PC-9 (cell line): ENCODE measurements around the gene GIT1. TPM values are rescaled to one million over a fixed set of nuclear protein-coding genes. Genes with fewer than 3 reads are reported as not detected.

ENCODE experiments used
- BruUV-seq: library from RNA; stranded (reverse); fragments of 400-500 nt; replicated peaks from 2 replicates; lab custom pipeline; 2021; lab: Mats Ljungman, UMichigan
- CTCF ChIA-PET: fragments of 300-600 bp; sonication (Branson Sonifier 250); formaldehyde crosslinking; loops from one replicate; lab custom pipeline; 2022; ENCODE audit warnings: antibody characterized with exemption; lab: Charles Lee
- POLR2A ChIA-PET: fragments of 300-600 bp; sonication (Branson Sonifier 250); formaldehyde crosslinking; loops from one replicate; lab custom pipeline; 2022; ENCODE audit warnings: antibody characterized with exemption; ENCODE audit not compliant: unreplicated experiment; lab: Charles Lee
- DNase-seq, 2 experiments: peaks; one replicate each; pipeline versions ENCODE4 v3.0.0 to v3.0.0-alpha.2; 2015 to 2022; ENCODE audit warnings: mixed read lengths in 1 of 2
- H2AFZ ChIP-seq: fragments of 200-600 bp; sonication (generic); 2 replicates; pipeline ENCODE4 v1.8.1; 2017; ENCODE audit warnings: antibody characterized with exemption
- H3F3A ChIP-seq: fragments of 200-600 bp; sonication (generic); 2 replicates; pipeline ENCODE4 v1.8.1; 2017; ENCODE audit warnings: antibody characterized with exemption, mild to moderate bottlenecking, low read depth; ENCODE audit not compliant: insufficient read depth
- H3K27ac ChIP-seq: fragments of 200-600 bp; sonication (generic); 2 replicates; pipeline ENCODE4 v1.6.1; 2016; ENCODE audit warnings: mixed run types
- H3K27me3 ChIP-seq: fragments of 200-600 bp; sonication (generic); 2 replicates; pipeline ENCODE4 v1.6.1; 2016; ENCODE audit warnings: low read depth, mixed run types; ENCODE audit not compliant: insufficient read depth
- H3K36me3 ChIP-seq: fragments of 200-600 bp; sonication (generic); 2 replicates; pipeline ENCODE4 v1.6.1; 2016; ENCODE audit warnings: low read depth, mixed run types
- H3K4me1 ChIP-seq: fragments of 200-600 bp; sonication (generic); replicated peaks from 2 replicates; pipeline ENCODE4 v1.6.1; 2016; ENCODE audit warnings: mixed run types; ENCODE audit not compliant: insufficient read depth
- H3K4me2 ChIP-seq: fragments of 200-600 bp; sonication (generic); 2 replicates; pipeline ENCODE4 v1.6.1; 2017; ENCODE audit warnings: mixed run types
- H3K4me3 ChIP-seq: fragments of 200-600 bp; sonication (generic); 2 replicates; pipeline ENCODE4 v1.6.1; 2016; ENCODE audit warnings: mixed run types
- H3K79me2 ChIP-seq: fragments of 200-600 bp; sonication (generic); 2 replicates; pipeline ENCODE4 v1.6.1; 2017; ENCODE audit warnings: low read depth, mixed run types
- H3K9me2 ChIP-seq: fragments of 200-600 bp; sonication (generic); 2 replicates; pipeline ENCODE4 v1.8.1; 2017; ENCODE audit warnings: mild to moderate bottlenecking; ENCODE audit not compliant: insufficient read depth
- H3K9me3 ChIP-seq: fragments of 200-600 bp; sonication (generic); 2 replicates; pipeline ENCODE4 v1.8.1; 2016; ENCODE audit warnings: low read depth; ENCODE audit not compliant: insufficient read depth
- H4K20me1 ChIP-seq: fragments of 200-600 bp; sonication (generic); 2 replicates; pipeline ENCODE4 v1.8.1; 2017; ENCODE audit not compliant: insufficient read depth
- EZH2 ChIP-seq: fragments of 200-600 bp; sonication (generic); IDR thresholded peaks from 2 replicates; pipeline ENCODE4 v1.8.0; 2017; ENCODE audit warnings: antibody characterized with exemption, low read depth
- intact Hi-C: fragments of 100-400 bp; cut with micrococcal nuclease; formaldehyde crosslinking; loops from one replicate; pipeline ENCODE4 v1.10.0; 2022; ENCODE audit not compliant: unreplicated experiment
- total RNA-seq: library from RNA; stranded (reverse); gene quantifications from 2 replicates; pipeline ENCODE4 v1.2.3, GENCODE V29; 2021
- TF ChIP-seq, protein P1 (sequence below): fragments of 200-600 bp; sonication (generic); conservative IDR thresholded peaks from 2 replicates; pipeline ENCODE4 v1.6.1; 2017; ENCODE audit warnings: mixed run types, antibody characterized with exemption, mild to moderate bottlenecking, moderate library complexity

GIT1 gene
- total RNA-seq, 1 experiment from 2014 or later: 84.8 TPM

DNA sequence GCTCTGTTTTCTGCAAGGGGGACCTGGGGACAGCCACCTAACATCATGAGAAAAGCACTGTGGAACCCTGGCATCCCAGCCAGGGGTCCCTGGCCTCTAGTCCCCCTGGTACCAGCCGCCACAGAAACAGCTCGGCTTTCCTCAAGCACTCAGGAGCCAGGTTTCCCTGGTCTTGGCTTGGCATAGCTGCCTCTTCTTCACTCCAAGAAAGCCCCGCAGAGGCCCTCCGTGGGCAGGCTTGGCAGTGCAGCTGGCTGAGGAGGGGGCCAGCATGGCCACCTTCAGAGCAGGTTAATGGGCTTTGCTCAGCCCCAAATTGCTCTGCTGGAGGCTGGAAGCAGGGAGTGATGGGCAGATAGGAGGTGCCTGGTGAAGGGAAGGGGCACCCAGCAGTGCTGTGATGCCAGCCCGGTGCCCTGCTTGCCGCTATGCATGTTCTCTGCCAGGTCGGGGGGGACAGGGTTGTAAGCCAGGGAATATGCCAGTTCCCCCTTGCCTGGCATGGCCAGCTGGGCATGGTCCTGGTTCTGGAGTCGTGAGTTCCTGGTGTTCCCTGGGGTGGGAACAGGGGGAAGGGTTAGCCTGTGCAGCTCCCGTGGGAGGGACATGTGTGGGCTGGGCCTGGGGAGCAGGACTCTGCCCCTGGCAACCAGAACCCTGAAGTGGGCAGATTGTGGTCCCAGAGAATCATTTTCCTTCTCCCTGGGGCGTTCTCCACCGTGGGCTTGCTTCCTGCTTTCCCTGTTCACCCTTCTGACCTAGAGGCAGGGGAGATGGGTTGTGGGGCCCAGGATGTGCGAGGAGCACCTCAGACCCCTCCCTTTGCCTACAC is 6.7 kb upstream of the GIT1 start:
- peak in 1 of 2 experiments; percentile 25 for DNase-seq
- H3K4me1 ChIP-seq: peaks cover 27% of the 10 kb centered on the region

DNA sequence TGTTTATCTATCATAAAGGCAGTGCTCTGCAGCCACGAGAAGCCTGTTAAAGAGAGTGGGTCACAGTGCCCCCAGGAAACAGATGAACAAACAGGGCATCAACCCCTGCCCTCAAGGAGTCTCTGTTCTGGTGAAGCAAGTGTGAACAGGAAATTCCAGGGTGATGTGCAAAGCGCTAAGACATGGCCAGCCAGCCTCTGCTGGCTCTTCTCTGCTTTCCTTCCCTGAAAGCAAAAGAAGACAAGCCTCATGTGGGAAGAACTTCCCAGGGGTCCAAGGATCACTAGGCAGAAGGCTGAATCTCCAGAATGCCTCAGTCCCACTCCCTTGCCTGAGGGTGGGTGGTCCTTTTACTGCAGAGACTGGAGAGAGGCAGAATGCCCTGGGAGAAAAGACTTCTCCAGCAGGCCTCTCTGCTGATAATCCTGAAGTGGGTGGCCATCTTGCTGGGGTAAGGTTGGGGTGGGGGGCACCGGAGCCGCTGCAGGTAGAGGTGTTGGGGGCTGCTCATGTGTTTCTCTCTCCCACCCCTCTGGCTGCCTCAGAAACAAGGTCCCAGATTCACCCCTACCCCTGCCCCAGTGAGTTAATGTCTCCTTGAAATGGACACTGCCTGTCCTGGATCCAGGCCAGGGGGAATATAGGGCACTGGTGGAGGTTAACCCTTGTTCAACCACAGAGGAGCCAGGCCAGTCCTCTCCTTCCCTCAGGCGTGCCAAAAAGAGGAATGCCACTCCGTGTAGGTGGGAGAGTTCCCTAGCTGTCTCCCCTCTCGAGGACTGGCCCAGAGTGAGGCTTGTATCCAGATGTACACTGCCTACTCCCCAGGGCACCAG is 5.9 kb upstream of the GIT1 start:
- CTCF ChIA-PET: no interaction called here
- Histone ChIP-seq H2AFZ (no peak overlapping the region), H3K27ac (peak overlapping the region; percentile 52; the same call in 1 of the 2 replicates), H3K9me2 (no peaks in the 10 kb centered on the region), H3K9me3 (no peaks in the 10 kb centered on the region), H3K27me3 (no peaks in the 10 kb centered on the region), H3K4me1 (peaks cover 29% of the 10 kb centered on the region), H4K20me1 (no peaks in the 10 kb centered on the region; the same call in none of the 2 replicates), H3K4me3 (peak overlapping the region; percentile 72; the same call in 1 of the 2 replicates), H3K4me2 (peak overlapping the region; percentile 91), H3F3A (peaks cover 24% of the 10 kb centered on the region), H3K79me2 (peaks cover 37% of the 10 kb centered on the region), H3K36me3 (no peaks in the 10 kb centered on the region)
- no peak for TF ChIP-seq EZH2
- TF ChIP-seq, protein P1, sequence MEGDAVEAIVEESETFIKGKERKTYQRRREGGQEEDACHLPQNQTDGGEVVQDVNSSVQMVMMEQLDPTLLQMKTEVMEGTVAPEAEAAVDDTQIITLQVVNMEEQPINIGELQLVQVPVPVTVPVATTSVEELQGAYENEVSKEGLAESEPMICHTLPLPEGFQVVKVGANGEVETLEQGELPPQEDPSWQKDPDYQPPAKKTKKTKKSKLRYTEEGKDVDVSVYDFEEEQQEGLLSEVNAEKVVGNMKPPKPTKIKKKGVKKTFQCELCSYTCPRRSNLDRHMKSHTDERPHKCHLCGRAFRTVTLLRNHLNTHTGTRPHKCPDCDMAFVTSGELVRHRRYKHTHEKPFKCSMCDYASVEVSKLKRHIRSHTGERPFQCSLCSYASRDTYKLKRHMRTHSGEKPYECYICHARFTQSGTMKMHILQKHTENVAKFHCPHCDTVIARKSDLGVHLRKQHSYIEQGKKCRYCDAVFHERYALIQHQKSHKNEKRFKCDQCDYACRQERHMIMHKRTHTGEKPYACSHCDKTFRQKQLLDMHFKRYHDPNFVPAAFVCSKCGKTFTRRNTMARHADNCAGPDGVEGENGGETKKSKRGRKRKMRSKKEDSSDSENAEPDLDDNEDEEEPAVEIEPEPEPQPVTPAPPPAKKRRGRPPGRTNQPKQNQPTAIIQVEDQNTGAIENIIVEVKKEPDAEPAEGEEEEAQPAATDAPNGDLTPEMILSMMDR: no peak
- BruUV-seq: no TSS peak
- DNase-seq: peak in 1 of 2 experiments; percentile 16
- POLR2A ChIA-PET: no interaction called here
- intact Hi-C loops: no loop called here

More for the DNA sequence above, 6.7 kb upstream of the GIT1 start:
- H3F3A ChIP-seq: peaks cover 18% of the 10 kb centered on the region
- ChIA-PET CTCF (no interaction called here), POLR2A (no interaction called here)
- H3K27me3 ChIP-seq: no peaks in the 10 kb centered on the region
- no peaks in the 10 kb centered on the region; the same call in none of the 2 replicates for H4K20me1 ChIP-seq
- no peaks in the 10 kb centered on the region for H3K9me2 ChIP-seq
- no peaks in the 10 kb centered on the region for H3K36me3 ChIP-seq
- TF ChIP-seq, protein P1: no peak
- no peak for TF ChIP-seq EZH2
- intact Hi-C loops: no loop called here
- H3K79me2 ChIP-seq: peaks cover 37% of the 10 kb centered on the region
- no peaks in the 10 kb centered on the region for H3K9me3 ChIP-seq
- no peak overlapping the region; the same call in 1 of the 2 replicates for H3K4me2 ChIP-seq
- no peak overlapping the region for H2AFZ ChIP-seq
- no TSS peak for BruUV-seq
- H3K4me3 ChIP-seq: no peak overlapping the region
- H3K27ac ChIP-seq: no peak overlapping the region

DNA sequence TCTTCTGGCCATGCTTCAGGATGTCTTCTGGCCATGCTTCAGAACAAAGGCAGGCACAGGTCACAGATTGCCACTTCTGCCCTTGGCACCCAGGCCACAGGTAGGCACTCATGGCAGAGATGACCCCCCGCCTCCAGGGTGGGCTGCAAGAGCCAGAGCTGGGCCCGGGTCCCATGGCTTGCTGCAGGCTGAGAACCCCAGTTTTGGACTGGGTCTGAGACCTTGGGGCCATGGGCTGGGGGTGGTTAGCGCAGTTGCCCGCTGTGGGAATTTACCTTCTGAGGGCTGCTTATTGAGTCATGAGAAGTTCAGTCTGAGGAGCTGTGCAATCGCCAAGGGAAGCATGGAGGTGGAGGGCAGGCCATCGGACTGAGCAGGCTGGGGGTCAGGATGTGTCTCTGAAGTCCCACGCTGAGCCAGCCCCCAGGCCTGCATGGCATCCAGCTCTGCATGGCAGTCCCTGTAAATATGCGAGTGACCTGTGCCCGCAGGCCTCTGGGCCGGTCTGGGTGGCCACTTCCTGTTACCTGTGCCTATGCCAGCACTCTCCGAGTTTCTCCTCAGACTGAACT is 5.2 kb upstream of the GIT1 start:
- peaks cover 36% of the 10 kb centered on the region for H3K4me1 ChIP-seq
- POLR2A ChIA-PET: interaction anchor here (0.6 to 1.0 kb wide), 2 partner anchors 25 to 30 kb away, joined by 3 to 4 read pairs; no protein-coding TSS in a partner anchor

More for the DNA sequence above, 5.2 kb upstream of the GIT1 start:
- Histone ChIP-seq H3K4me2 (peak overlapping the region; percentile 91), H4K20me1 (no peaks in the 10 kb centered on the region; the same call in none of the 2 replicates), H3K9me2 (no peaks in the 10 kb centered on the region), H3K27ac (peak overlapping the region; percentile 52), H3K36me3 (no peaks in the 10 kb centered on the region), H3K9me3 (no peaks in the 10 kb centered on the region), H3K27me3 (no peaks in the 10 kb centered on the region), H3K4me3 (peak overlapping the region; percentile 72), H3K79me2 (peaks cover 37% of the 10 kb centered on the region), H2AFZ (peak overlapping the region; percentile 77), H3F3A (peaks cover 30% of the 10 kb centered on the region)
- no TSS peak for BruUV-seq
- DNase-seq: no peak
- intact Hi-C loops: loop anchor here (1.0 to 5.0 kb wide), 2 partner anchors 45 to 193 kb away; no protein-coding TSS in a partner anchor
- TF ChIP-seq EZH2: no peak
- TF ChIP-seq, protein P1: no peak
- CTCF ChIA-PET: interaction anchor here (0.8 kb wide), 1 partner anchor 31 kb away, joined by 3 read pairs; no protein-coding TSS in a partner anchor
